IPS DF 4.7 (cell line): ENCODE data around the gene MYO1H.
"Not testable (repeated sequence)": the region's sequence is repeated elsewhere in the genome, so short reads cannot be mapped to it uniquely, and the experiment has no call there.

Experiments
- DNase-seq: peaks from one replicate; pipeline ENCODE4 v3.0.0-alpha.2; 2013; ENCODE audit warnings: low spot score; ENCODE audit errors: extremely low read depth

The MYO1H gene

GRCh38 chr12:109347589-109347988 lies at the start of gene MYO1H:
TSS of gene MYO1H (plus strand) at chr12:109347900. CDS start at chr12:109347961, 61 bp downstream.
- no peak for DNase-seq

GRCh38 chr12:109299849-109300248 lies 47.9 kb upstream of the MYO1H start:
- DNase-seq: no peak

GRCh38 chr12:109301643-109302168 lies 46.0 kb upstream of the MYO1H start:
- no peak for DNase-seq

GRCh38 chr12:109302358-109302757 lies 45.3 kb upstream of the MYO1H start:
- no peak for DNase-seq

- no peak for DNase-seq
Observed at GRCh38 chr12:109302770-109303169, 44.9 kb upstream of the MYO1H start.

- no peak for DNase-seq
Observed at GRCh38 chr12:109304485-109304884, 43.2 kb upstream of the MYO1H start.

GRCh38 chr12:109305547-109305946 lies 42.2 kb upstream of the MYO1H start:
- no peak for DNase-seq

GRCh38 chr12:109307051-109307450 lies 40.6 kb upstream of the MYO1H start:
- no peak for DNase-seq

- no peak for DNase-seq
Observed at GRCh38 chr12:109308534-109309380, 38.9 kb upstream of the MYO1H start, which contains the start of gene FOXN4. TSS of gene FOXN4 (minus strand) at chr12:109309284. CDS start at chr12:109308321, 963 bp downstream.

GRCh38 chr12:109309381-109310246 lies 38.1 kb upstream of the MYO1H start:
- no peak for DNase-seq

- no peak for DNase-seq
Observed at GRCh38 chr12:109310247-109311125, 37.2 kb upstream of the MYO1H start.

- DNase-seq: not testable (repeated sequence)
Observed at GRCh38 chr12:109321294-109321693, 26.4 kb upstream of the MYO1H start.

GRCh38 chr12:109329003-109329402 lies 18.7 kb upstream of the MYO1H start:
- no peak for DNase-seq

- no peak for DNase-seq
Observed at GRCh38 chr12:109329686-109330085, 18.0 kb upstream of the MYO1H start.

- DNase-seq: no peak
Observed at GRCh38 chr12:109330282-109331230, 17.1 kb upstream of the MYO1H start.

GRCh38 chr12:109331301-109331952 lies 16.3 kb upstream of the MYO1H start:
- no peak for DNase-seq

GRCh38 chr12:109334887-109335286 lies 12.8 kb upstream of the MYO1H start:
- no peak for DNase-seq

- DNase-seq: no peak
Observed at GRCh38 chr12:109336593-109336992, 11.1 kb upstream of the MYO1H start.

- no peak for DNase-seq
Observed at GRCh38 chr12:109343677-109344076, 4.0 kb upstream of the MYO1H start.
